Mesothelial cell of epicardium (in vitro differentiated cells): Measurements from ENCODE around the gene NBEAL1. TPM values are rescaled to one million over a fixed set of nuclear protein-coding genes. Genes with fewer than 3 reads are reported as not detected.
A peak's percentile ranks its signal among the peaks of the same experiment; 100 is the strongest.
"Not testable (repeated sequence)": the region's sequence is repeated elsewhere in the genome, so short reads cannot be mapped to it uniquely, and the experiment has no call there.

Experiments used
- DNase-seq, 2 experiments: peaks; one replicate each; pipeline ENCODE4 v3.0.0; 2021; ENCODE audit warnings: low spot score in 2 of 2; ENCODE audit not compliant: unreplicated experiment in 2 of 2
- H3K27ac Mint-ChIP-seq: 2 replicates; pipeline ENCODE4 v1.8.0; 2021; ENCODE audit warnings: mixed read lengths
- H3K27me3 Mint-ChIP-seq: 2 replicates; pipeline ENCODE4 v1.8.0; 2021; ENCODE audit warnings: low read depth, mixed read lengths
- H3K36me3 Mint-ChIP-seq: 2 replicates; pipeline ENCODE4 v1.8.0; 2021; ENCODE audit warnings: mixed read lengths
- H3K4me1 Mint-ChIP-seq: 2 replicates; pipeline ENCODE4 v1.8.0; 2021; ENCODE audit warnings: mixed read lengths
- H3K4me3 Mint-ChIP-seq: 2 replicates; pipeline ENCODE4 v1.8.0; 2021; ENCODE audit warnings: mild to moderate bottlenecking, moderate library complexity, mixed read lengths
- H3K9me3 Mint-ChIP-seq: 2 replicates; pipeline ENCODE4 v1.8.0; 2021; ENCODE audit warnings: mixed read lengths
- CTCF ChIP-seq: fragments of 200-600 bp; sonication (generic); IDR thresholded peaks from one replicate; pipeline ENCODE4 v1.5.0; 2021; ENCODE audit warnings: antibody characterized with exemption; ENCODE audit not compliant: unreplicated experiment
- total RNA-seq: library from RNA; stranded (reverse); gene quantifications from 3 replicates; pipeline ENCODE4 v1.2.1, GENCODE V29; 2021

Gene NBEAL1
- total RNA-seq, 1 donor from 2014 or later = 36.6 TPM

- H3K4me3 Mint-ChIP-seq = no peak overlapping the region
- no peak for TF ChIP-seq CTCF
- no peaks in the 10 kb centered on the region for H3K27me3 Mint-ChIP-seq
- no peak overlapping the region for H3K27ac Mint-ChIP-seq
- peaks cover 38% of the 10 kb centered on the region for H3K9me3 Mint-ChIP-seq
- no peaks in the 10 kb centered on the region for H3K4me1 Mint-ChIP-seq
- DNase-seq = no peak
- peaks cover 74% of the 10 kb centered on the region for H3K36me3 Mint-ChIP-seq
Measured at GRCh38 chr2:203104273-203104672, 89.6 kb downstream of the NBEAL1 start.

GRCh38 chr2:203105996-203106395 lies 91.3 kb downstream of the NBEAL1 start:
- DNase-seq = no peak
- no peaks in the 10 kb centered on the region for H3K4me1 Mint-ChIP-seq
- TF ChIP-seq CTCF = no peak
- peaks cover 28% of the 10 kb centered on the region for H3K9me3 Mint-ChIP-seq
- H3K27ac Mint-ChIP-seq = no peak overlapping the region
- no peak overlapping the region for H3K4me3 Mint-ChIP-seq
- peaks cover 65% of the 10 kb centered on the region for H3K36me3 Mint-ChIP-seq
- no peaks in the 10 kb centered on the region for H3K27me3 Mint-ChIP-seq

- not testable (repeated sequence) for H3K4me3 Mint-ChIP-seq, DNase-seq, H3K27ac Mint-ChIP-seq, H3K9me3 Mint-ChIP-seq, H3K4me1 Mint-ChIP-seq, H3K27me3 Mint-ChIP-seq
- H3K36me3 Mint-ChIP-seq = peaks cover 46% of the 10 kb centered on the region
Measured at GRCh38 chr2:203110496-203110895, 95.8 kb downstream of the NBEAL1 start.

GRCh38 chr2:203112342-203112741 lies 97.7 kb downstream of the NBEAL1 start:
- H3K4me1 Mint-ChIP-seq = no peaks in the 10 kb centered on the region
- peaks cover 42% of the 10 kb centered on the region for H3K36me3 Mint-ChIP-seq
- H3K9me3 Mint-ChIP-seq = peaks cover 5% of the 10 kb centered on the region
- no peaks in the 10 kb centered on the region for H3K27me3 Mint-ChIP-seq
- no peak for TF ChIP-seq CTCF
- H3K4me3 Mint-ChIP-seq = no peak overlapping the region
- no peak overlapping the region for H3K27ac Mint-ChIP-seq
- no peak for DNase-seq

- DNase-seq, H3K4me1 Mint-ChIP-seq, H3K9me3 Mint-ChIP-seq, H3K4me3 Mint-ChIP-seq, H3K27ac Mint-ChIP-seq, H3K27me3 Mint-ChIP-seq: not testable (repeated sequence)
- H3K36me3 Mint-ChIP-seq = peaks cover 35% of the 10 kb centered on the region
Measured at GRCh38 chr2:203115201-203115700, 100.6 kb downstream of the NBEAL1 start.

GRCh38 chr2:203122317-203122986 lies 107.8 kb downstream of the NBEAL1 start:
- Mint-ChIP-seq H3K9me3 (no peaks in the 10 kb centered on the region), H3K4me3 (no peak overlapping the region), H3K27ac (no peak overlapping the region), H3K27me3 (no peaks in the 10 kb centered on the region), H3K36me3 (peaks cover 15% of the 10 kb centered on the region), H3K4me1 (peaks cover 14% of the 10 kb centered on the region)
- TF ChIP-seq CTCF = no peak
- no peak for DNase-seq

- no peaks in the 10 kb centered on the region for H3K27me3 Mint-ChIP-seq
- no peak overlapping the region for H3K4me3 Mint-ChIP-seq
- peaks cover 21% of the 10 kb centered on the region for H3K36me3 Mint-ChIP-seq
- no peaks in the 10 kb centered on the region for H3K9me3 Mint-ChIP-seq
- H3K27ac Mint-ChIP-seq = peak overlapping the region; percentile 91
- TF ChIP-seq CTCF = no peak
- DNase-seq = no peak
- H3K4me1 Mint-ChIP-seq = peaks cover 14% of the 10 kb centered on the region
Measured at GRCh38 chr2:203126996-203127395, 112.3 kb downstream of the NBEAL1 start.
